WTC11 (cell line): ENCODE results near the gene HTR7. TPM values are rescaled to one million over a fixed set of nuclear protein-coding genes. Genes with fewer than 3 reads are reported as not detected.

Experiments
- ATAC-seq: fragments of 200-7000 bp; cut with Tn5 transposase; 2 replicates; pipeline ENCODE4 v1.10.0; 2021; ENCODE audit warnings: mild to moderate bottlenecking, moderate library complexity
- CTCF ChIA-PET: fragments of 300-600 bp; sonication (Branson Sonifier 250); formaldehyde crosslinking; loops from one replicate; lab custom pipeline; 2021; ENCODE audit warnings: antibody characterized with exemption; lab: Charles Lee
- POLR2A ChIA-PET: fragments of 350-600 bp; sonication (Branson Sonifier 250); formaldehyde crosslinking; loops from one replicate; lab custom pipeline; 2021; ENCODE audit warnings: antibody characterized with exemption; lab: Charles Lee
- DNase-seq: peaks from one replicate; pipeline ENCODE4 v3.0.0; 2021; ENCODE audit warnings: low spot score
- H3K27ac Mint-ChIP-seq: 2 replicates; pipeline ENCODE4 v1.8.0; 2021; ENCODE audit warnings: mixed read lengths
- H3K27me3 Mint-ChIP-seq: 2 replicates; pipeline ENCODE4 v1.8.0; 2021; ENCODE audit warnings: low read depth, mild to moderate bottlenecking, moderate library complexity, mixed read lengths
- H3K36me3 Mint-ChIP-seq: 2 replicates; pipeline ENCODE4 v1.8.0; 2021; ENCODE audit warnings: mixed read lengths
- H3K4me1 Mint-ChIP-seq: 2 replicates; pipeline ENCODE4 v1.8.0; 2022; ENCODE audit warnings: mixed read lengths
- H3K4me3 Mint-ChIP-seq: 2 replicates; pipeline ENCODE4 v1.8.0; 2021; ENCODE audit warnings: mild to moderate bottlenecking, moderate library complexity, mixed read lengths
- H3K9me3 Mint-ChIP-seq: 2 replicates; pipeline ENCODE4 v1.8.0; 2021; ENCODE audit warnings: mixed read lengths
- ATF1 ChIP-seq: sonication (generic); formaldehyde crosslinking; IDR thresholded peaks from 2 replicates; pipeline ENCODE4 v1.8.1; 2023; ENCODE audit warnings: mild to moderate bottlenecking, moderate library complexity, missing genetic modification reagents
- FOXJ3 ChIP-seq: sonication (generic); formaldehyde crosslinking; IDR thresholded peaks from 2 replicates; pipeline ENCODE4 v1.9.0; 2021; ENCODE audit warnings: missing genetic modification reagents, mild to moderate bottlenecking, borderline replicate concordance
- GABPB1 ChIP-seq: sonication (generic); formaldehyde crosslinking; IDR thresholded peaks from 2 replicates; pipeline ENCODE4 v1.8.1; 2023; ENCODE audit warnings: mild to moderate bottlenecking, missing genetic modification reagents
- MXD4 ChIP-seq: fragments of 250-450 bp; sonication (Bioruptor Pico); IDR thresholded peaks from 2 replicates; pipeline ENCODE4 v1.8.0; 2021; ENCODE audit warnings: mild to moderate bottlenecking, moderate library complexity, borderline replicate concordance
- PREB ChIP-seq: sonication (generic); formaldehyde crosslinking; IDR thresholded peaks from 2 replicates; pipeline ENCODE4 v1.8.1; 2022; ENCODE audit warnings: mild to moderate bottlenecking, missing genetic modification reagents, moderate library complexity, borderline replicate concordance
- TEAD1 ChIP-seq: sonication (generic); formaldehyde crosslinking; IDR thresholded peaks from 2 replicates; pipeline ENCODE4 v1.8.0; 2022; ENCODE audit warnings: mild to moderate bottlenecking, missing genetic modification reagents
- USF1 ChIP-seq: sonication (generic); formaldehyde crosslinking; IDR thresholded peaks from 2 replicates; pipeline ENCODE4 v1.8.0; 2022; ENCODE audit warnings: mild to moderate bottlenecking, missing genetic modification reagents
- ZNF425 ChIP-seq: fragments of 250-450 bp; sonication (Bioruptor Pico); conservative IDR thresholded peaks from 2 replicates; pipeline ENCODE4 v1.9.0; 2021; ENCODE audit warnings: mild to moderate bottlenecking
- ZNF532 ChIP-seq: fragments of 250-450 bp; sonication (Bioruptor Pico); IDR thresholded peaks from 2 replicates; pipeline ENCODE4 v1.9.0; 2021; ENCODE audit warnings: mild to moderate bottlenecking, borderline replicate concordance
- total RNA-seq: library from RNA; stranded (reverse); gene quantifications from 3 replicates; pipeline ENCODE4 v1.2.3, GENCODE V29; 2021
- TF ChIP-seq, protein P1 (sequence below): sonication (generic); formaldehyde crosslinking; IDR thresholded peaks from 2 replicates; pipeline ENCODE4 v1.8.1; 2023; ENCODE audit warnings: mild to moderate bottlenecking, missing genetic modification reagents

The HTR7 gene
- total RNA-seq, 1 experiment from 2014 or later, result 11.2 TPM

DNA sequence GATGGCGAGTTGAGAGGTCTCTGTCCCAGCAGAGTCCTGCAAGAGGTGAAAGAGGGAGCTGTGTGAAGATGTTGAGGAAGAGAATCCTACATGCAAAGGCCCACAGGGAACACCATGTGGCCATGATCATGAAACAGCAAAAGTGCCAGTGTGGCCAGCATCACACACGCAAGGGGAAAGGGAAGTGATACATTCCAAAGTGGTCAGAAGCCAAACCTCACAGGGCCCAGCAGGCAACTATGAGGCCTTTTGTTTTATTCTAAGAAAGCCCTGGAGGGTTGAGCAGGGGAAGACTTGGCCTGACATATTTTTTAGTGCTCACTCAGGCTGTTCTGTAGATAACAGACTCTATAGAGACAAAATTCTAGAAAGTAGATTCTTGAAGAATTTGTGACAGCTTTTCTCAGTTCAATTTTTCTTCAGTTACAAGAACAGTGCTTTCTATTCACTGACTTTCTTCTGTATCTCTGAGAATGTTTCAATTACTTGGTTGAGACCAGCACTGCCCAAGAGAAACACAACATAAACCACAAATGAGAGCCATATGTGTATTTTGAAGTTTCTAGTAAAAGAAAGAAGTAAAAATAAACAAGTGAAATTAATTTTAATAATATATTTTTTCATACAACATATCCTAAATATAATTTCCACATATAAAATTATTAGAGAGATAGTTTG, 82.3 kb downstream of the HTR7 start:
- ChIA-PET POLR2A (no interaction called here), CTCF (interaction anchor here (0.6 to 1.2 kb wide), 2 partner anchors 13 to 90 kb away, joined by 3 read pairs; no protein-coding TSS in a partner anchor)
- Mint-ChIP-seq H3K9me3 (no peaks in the 10 kb centered on the region), H3K27me3 (no peaks in the 10 kb centered on the region), H3K27ac (no peak overlapping the region), H3K4me1 (peaks cover 13% of the 10 kb centered on the region), H3K4me3 (no peak overlapping the region), H3K36me3 (no peaks in the 10 kb centered on the region)
- DNase-seq (no peak), ATAC-seq (peak; percentile 75)
- TF ChIP-seq, protein P1, sequence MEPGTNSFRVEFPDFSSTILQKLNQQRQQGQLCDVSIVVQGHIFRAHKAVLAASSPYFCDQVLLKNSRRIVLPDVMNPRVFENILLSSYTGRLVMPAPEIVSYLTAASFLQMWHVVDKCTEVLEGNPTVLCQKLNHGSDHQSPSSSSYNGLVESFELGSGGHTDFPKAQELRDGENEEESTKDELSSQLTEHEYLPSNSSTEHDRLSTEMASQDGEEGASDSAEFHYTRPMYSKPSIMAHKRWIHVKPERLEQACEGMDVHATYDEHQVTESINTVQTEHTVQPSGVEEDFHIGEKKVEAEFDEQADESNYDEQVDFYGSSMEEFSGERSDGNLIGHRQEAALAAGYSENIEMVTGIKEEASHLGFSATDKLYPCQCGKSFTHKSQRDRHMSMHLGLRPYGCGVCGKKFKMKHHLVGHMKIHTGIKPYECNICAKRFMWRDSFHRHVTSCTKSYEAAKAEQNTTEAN (CRISPR knock-in tag), result no peak
- TF ChIP-seq USF1 (CRISPR knock-in tag), result no peak
- TF ChIP-seq TEAD1, result no peak
- TF ChIP-seq FOXJ3 (CRISPR knock-in tag), result no peak
- TF ChIP-seq ATF1, result no peak
- no peak for TF ChIP-seq PREB (CRISPR knock-in tag)
- TF ChIP-seq ZNF532, result no peak
- TF ChIP-seq MXD4 (CRISPR knock-in tag), result no peak

DNA sequence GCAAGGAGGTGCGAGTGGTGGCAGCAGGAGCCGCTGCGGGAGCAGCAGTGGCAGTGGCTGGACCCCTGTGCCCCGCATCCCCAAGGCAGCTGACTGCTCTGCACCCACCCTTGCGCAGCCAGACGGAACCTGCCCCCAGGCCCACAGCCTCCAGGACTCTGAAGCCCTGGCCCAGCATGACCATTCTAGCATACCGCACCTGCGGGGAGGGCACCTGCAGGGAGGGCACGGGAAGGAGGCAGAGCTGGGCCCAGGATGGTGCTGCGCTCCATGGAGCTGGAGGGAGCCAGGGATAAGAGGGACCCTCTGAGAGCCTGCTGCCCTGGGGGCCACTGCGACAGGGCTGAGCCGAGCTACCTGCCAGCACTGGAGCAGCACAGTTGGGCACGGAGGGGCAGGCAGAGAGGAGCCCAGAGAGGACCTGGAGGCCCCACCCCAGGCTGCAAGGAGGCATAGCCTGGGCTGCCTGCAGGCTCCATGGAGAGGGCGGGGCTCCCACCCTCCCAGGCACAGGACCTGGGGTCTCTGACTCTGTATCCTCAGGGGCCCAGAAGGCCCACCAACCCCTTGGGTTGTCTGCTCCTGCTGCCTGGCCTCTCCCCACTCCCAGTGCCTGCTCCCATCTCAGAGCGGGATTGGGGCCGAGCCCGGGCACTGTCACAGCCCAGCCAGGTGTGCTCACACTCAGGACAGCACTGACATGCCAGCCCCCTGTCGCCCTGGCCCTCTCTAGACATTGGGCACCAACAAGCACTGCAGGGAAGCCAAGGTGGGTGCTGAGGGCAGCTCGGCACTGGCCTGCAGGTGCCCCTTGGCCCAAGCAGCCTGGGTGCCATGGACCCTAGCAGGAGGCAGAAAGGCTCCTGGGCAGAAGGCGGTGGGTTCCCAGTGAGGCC, 87.6 kb downstream of the HTR7 start:
- H3K27me3 Mint-ChIP-seq, result no peaks in the 10 kb centered on the region
- H3K4me3 Mint-ChIP-seq, result no peak overlapping the region
- TF ChIP-seq GABPB1 (CRISPR knock-in tag) (no peak), ZNF425 (CRISPR knock-in tag) (no peak)
- POLR2A ChIA-PET, result no interaction called here
- peaks cover 6% of the 10 kb centered on the region for H3K9me3 Mint-ChIP-seq
- ATAC-seq (peak; percentile 72), DNase-seq (peak; percentile 23)
- CTCF ChIA-PET, result interaction anchor here (1.0 to 1.5 kb wide), 4 partner anchors 17 to 95 kb away, joined by 3 to 8 read pairs (median 4); no protein-coding TSS in a partner anchor
- peaks cover 2% of the 10 kb centered on the region for H3K4me1 Mint-ChIP-seq
- no peak overlapping the region for H3K27ac Mint-ChIP-seq
- no peaks in the 10 kb centered on the region for H3K36me3 Mint-ChIP-seq
